Esophagus muscularis mucosa (tissue), 3 donors: ENCODE measurements around the gene TMEM38A.

ENCODE experiments used
- POLR2A ChIP-seq: fragments of 450-650 bp; IDR thresholded peaks from one replicate; pipeline ENCODE4 v1.6.1; 2017; ENCODE audit warnings: antibody characterized with exemption, moderate library complexity, mild to moderate bottlenecking, low read depth
- POLR2AphosphoS5 ChIP-seq, 2 donors: sonication (generic); formaldehyde crosslinking; IDR thresholded peaks; one replicate each; pipeline ENCODE4 v1.6.1; 2017; ENCODE audit warnings: antibody characterized with exemption in 2 of 2
- TF ChIP-seq, protein P1 (sequence below), 3 experiments: fragments of 200-600 bp in 2 of 3; fragments of 450-650 bp in 1 of 3; sonication (generic) in 2 of 3; IDR thresholded peaks; one replicate each; pipeline ENCODE4 v1.5.1; 2017 to 2019; ENCODE audit warnings: antibody characterized with exemption in 3 of 3, mild to moderate bottlenecking in 2 of 3, moderate library complexity in 1 of 3

DNA sequence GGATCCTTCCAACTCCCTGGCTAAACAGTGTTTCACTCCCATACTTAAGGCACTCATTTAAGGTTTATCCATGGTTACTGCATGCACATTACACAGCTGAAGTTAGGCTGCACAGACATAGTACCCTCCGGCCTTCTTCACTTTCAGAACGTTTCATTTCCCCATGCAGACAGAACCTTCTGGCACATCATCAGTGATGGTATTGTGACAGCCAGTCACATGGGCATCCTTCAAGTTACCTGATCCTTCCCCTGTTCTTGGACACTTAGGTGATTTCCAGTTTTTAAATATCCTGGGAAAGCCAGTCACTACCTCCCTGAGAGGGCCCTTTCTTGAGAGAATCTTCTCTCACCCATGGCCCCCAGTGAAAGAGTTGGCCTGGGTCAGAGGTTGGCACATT is 10.1 kb upstream of the TMEM38A start:
- TF ChIP-seq, protein P1, sequence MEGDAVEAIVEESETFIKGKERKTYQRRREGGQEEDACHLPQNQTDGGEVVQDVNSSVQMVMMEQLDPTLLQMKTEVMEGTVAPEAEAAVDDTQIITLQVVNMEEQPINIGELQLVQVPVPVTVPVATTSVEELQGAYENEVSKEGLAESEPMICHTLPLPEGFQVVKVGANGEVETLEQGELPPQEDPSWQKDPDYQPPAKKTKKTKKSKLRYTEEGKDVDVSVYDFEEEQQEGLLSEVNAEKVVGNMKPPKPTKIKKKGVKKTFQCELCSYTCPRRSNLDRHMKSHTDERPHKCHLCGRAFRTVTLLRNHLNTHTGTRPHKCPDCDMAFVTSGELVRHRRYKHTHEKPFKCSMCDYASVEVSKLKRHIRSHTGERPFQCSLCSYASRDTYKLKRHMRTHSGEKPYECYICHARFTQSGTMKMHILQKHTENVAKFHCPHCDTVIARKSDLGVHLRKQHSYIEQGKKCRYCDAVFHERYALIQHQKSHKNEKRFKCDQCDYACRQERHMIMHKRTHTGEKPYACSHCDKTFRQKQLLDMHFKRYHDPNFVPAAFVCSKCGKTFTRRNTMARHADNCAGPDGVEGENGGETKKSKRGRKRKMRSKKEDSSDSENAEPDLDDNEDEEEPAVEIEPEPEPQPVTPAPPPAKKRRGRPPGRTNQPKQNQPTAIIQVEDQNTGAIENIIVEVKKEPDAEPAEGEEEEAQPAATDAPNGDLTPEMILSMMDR (IDR thresholded peaks at IDR 0.05): no peak
- no peak for TF ChIP-seq POLR2A
- no peak for TF ChIP-seq POLR2AphosphoS5 (IDR thresholded peaks at IDR 0.05)
